GM20000 (cell line): ENCODE results near the gene XYLT1.

Source experiments
- DNase-seq: peaks from one replicate; pipeline ENCODE4 v3.0.0; 2012; ENCODE audit warnings: low spot score
- CTCF ChIP-seq: IDR thresholded peaks from 2 replicates; pipeline ENCODE4 v1.5.1; 2012; ENCODE audit warnings: mild to moderate bottlenecking, control low read depth; ENCODE audit errors: extremely low read depth, missing control alignments

Gene XYLT1

GRCh38 chr16:17061326-17061725 is 409.4 kb downstream of the XYLT1 start:
- no peak for TF ChIP-seq CTCF
- no peak for DNase-seq

- no peak for DNase-seq
- TF ChIP-seq CTCF: no peak
Observed at GRCh38 chr16:17058471-17058870, 412.3 kb downstream of the XYLT1 start.

GRCh38 chr16:17056666-17057065 is 414.1 kb downstream of the XYLT1 start:
- TF ChIP-seq CTCF: no peak
- no peak for DNase-seq

GRCh38 chr16:17053536-17054160 is 417.1 kb downstream of the XYLT1 start:
- TF ChIP-seq CTCF: no peak
- DNase-seq: no peak
